ENCODE measurements around the gene ARRDC3. TPM values are rescaled to one million over a fixed set of nuclear protein-coding genes. Genes with fewer than 3 reads are reported as not detected.
A peak's percentile ranks its signal among the peaks of the same experiment; 100 is the strongest.

ARRDC3 gene
- total and polyA plus RNA-seq, 9 of the 15 experiments (the other 6 are each of a cell fraction or from before 2014, with no cell fraction given) = 15.3 to 58.1 (median 39.4) TPM

DNA sequence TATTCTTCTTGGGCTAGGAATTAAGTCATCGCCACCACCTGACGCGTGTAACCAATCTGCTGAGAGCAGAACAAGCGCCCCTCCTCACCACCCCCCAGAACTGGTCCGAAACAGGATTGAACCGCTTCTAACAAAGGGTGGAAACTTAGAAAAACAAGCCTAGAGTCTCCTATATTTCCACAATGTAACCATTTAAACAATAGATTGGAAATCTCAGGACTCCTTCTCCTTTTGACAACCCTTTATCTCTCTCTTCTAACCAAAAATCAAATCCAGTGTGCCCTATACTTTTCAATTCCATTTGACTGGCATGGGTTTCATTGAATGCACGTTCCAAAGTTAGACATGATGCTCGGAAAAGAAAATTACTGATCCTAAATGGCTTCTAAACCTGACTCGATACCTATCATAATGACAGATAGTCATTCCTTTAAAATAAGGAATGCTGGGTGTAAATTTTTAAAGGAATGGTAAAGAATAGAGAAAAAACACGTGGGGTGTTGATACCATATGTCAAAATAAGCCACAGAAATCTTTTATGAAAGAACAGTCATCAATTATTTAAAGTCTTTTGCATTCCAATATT, 1.2 kb downstream of the ARRDC3 start (continued):
- TF ChIP-seq ZNF175 (CRISPR knock-in tag; IDR thresholded peaks at IDR 0.05; ENCODE audit: low read depth) (peak; percentile 23; the same call in 1 of the 2 replicates), SOX6 (IDR thresholded peaks at IDR 0.05) (peak; percentile 66), NFIC (IDR thresholded peaks at IDR 0.05) (0 out of 2 replicates have a peak, but pooled peaks have one; percentile 13), SIN3A (IDR thresholded peaks at IDR 0.05; ENCODE audit: borderline replicate concordance in 2 of 2, control insufficient read depth in 1 of 2, low read depth in 2 of 2, low read length in 2 of 2) (peak in 1 of 2 experiments; percentile 38; a peak in 1 of 4 replicates), ARNT (IDR thresholded peaks at IDR 0.05) (peak in 1 of 2 experiments; percentile 21; a peak in 1 of 4 replicates), TAF7 (tag; IDR thresholded peaks at IDR 0.05) (peak; percentile 52), HDAC1 (IDR thresholded peaks at IDR 0.05) (peak in 1 of 2 experiments; percentile 55; a peak in 2 of 4 replicates), RAD51 (IDR thresholded peaks at IDR 0.05; ENCODE audit: borderline replicate concordance, low read depth) (peak; percentile 87), FOSL1 (tag; conservative IDR thresholded peaks at IDR 0.05) (peak; percentile 41; the same call in 1 of the 2 replicates), BCOR (IDR thresholded peaks at IDR 0.05) (peak; percentile 33; the same call in 1 of the 2 replicates), SPI1 (IDR thresholded peaks at IDR 0.05; ENCODE audit: borderline replicate concordance, low read depth, low read length) (no peak), KLF16 (IDR thresholded peaks at IDR 0.05) (peak; percentile 99), JUND (IDR thresholded peaks at IDR 0.05; ENCODE audit: borderline replicate concordance, low read depth, low read length) (peak; percentile 60; the same call in 1 of the 2 replicates), JUND (tag; IDR thresholded peaks at IDR 0.05; ENCODE audit: borderline replicate concordance, low read depth, low read length) (no peak), ZSCAN29 (IDR thresholded peaks at IDR 0.05) (no peak), NFRKB (IDR thresholded peaks at IDR 0.05; ENCODE audit: low read depth) (peak; percentile 63; the same call in 1 of the 2 replicates)
- TF ChIP-seq, protein P1, sequence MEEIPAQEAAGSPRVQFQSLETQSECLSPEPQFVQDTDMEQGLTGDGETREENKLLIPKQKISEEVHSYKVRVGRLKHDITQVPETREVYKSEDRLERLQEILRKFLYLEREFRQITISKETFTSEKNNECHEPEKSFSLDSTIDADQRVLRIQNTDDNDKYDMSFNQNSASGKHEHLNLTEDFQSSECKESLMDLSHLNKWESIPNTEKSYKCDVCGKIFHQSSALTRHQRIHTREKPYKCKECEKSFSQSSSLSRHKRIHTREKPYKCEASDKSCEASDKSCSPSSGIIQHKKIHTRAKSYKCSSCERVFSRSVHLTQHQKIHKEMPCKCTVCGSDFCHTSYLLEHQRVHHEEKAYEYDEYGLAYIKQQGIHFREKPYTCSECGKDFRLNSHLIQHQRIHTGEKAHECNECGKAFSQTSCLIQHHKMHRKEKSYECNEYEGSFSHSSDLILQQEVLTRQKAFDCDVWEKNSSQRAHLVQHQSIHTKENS (CRISPR knock-in tag; IDR thresholded peaks at IDR 0.05) = 0 out of 2 replicates have a peak, but pooled peaks have one; percentile 13
- TF ChIP-seq, protein P2, sequence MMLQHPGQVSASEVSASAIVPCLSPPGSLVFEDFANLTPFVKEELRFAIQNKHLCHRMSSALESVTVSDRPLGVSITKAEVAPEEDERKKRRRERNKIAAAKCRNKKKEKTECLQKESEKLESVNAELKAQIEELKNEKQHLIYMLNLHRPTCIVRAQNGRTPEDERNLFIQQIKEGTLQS (IDR thresholded peaks at IDR 0.05) = peak; percentile 68
- TF ChIP-seq, protein P2 (CRISPR knock-in tag; conservative IDR thresholded peaks at IDR 0.05) = no peak
- TF ChIP-seq, protein P3, sequence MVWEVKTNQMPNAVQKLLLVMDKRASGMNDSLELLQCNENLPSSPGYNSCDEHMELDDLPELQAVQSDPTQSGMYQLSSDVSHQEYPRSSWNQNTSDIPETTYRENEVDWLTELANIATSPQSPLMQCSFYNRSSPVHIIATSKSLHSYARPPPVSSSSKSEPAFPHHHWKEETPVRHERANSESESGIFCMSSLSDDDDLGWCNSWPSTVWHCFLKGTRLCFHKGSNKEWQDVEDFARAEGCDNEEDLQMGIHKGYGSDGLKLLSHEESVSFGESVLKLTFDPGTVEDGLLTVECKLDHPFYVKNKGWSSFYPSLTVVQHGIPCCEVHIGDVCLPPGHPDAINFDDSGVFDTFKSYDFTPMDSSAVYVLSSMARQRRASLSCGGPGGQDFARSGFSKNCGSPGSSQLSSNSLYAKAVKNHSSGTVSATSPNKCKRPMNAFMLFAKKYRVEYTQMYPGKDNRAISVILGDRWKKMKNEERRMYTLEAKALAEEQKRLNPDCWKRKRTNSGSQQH (CRISPR knock-in tag; IDR thresholded peaks at IDR 0.05) = 0 out of 2 replicates have a peak, but pooled peaks have one; percentile 30
- TF ChIP-seq, protein P4, sequence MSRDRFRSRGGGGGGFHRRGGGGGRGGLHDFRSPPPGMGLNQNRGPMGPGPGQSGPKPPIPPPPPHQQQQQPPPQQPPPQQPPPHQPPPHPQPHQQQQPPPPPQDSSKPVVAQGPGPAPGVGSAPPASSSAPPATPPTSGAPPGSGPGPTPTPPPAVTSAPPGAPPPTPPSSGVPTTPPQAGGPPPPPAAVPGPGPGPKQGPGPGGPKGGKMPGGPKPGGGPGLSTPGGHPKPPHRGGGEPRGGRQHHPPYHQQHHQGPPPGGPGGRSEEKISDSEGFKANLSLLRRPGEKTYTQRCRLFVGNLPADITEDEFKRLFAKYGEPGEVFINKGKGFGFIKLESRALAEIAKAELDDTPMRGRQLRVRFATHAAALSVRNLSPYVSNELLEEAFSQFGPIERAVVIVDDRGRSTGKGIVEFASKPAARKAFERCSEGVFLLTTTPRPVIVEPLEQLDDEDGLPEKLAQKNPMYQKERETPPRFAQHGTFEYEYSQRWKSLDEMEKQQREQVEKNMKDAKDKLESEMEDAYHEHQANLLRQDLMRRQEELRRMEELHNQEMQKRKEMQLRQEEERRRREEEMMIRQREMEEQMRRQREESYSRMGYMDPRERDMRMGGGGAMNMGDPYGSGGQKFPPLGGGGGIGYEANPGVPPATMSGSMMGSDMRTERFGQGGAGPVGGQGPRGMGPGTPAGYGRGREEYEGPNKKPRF (IDR thresholded peaks at IDR 0.05; ENCODE audit: low read depth, low read length) = no peak
- TF ChIP-seq, protein P5, sequence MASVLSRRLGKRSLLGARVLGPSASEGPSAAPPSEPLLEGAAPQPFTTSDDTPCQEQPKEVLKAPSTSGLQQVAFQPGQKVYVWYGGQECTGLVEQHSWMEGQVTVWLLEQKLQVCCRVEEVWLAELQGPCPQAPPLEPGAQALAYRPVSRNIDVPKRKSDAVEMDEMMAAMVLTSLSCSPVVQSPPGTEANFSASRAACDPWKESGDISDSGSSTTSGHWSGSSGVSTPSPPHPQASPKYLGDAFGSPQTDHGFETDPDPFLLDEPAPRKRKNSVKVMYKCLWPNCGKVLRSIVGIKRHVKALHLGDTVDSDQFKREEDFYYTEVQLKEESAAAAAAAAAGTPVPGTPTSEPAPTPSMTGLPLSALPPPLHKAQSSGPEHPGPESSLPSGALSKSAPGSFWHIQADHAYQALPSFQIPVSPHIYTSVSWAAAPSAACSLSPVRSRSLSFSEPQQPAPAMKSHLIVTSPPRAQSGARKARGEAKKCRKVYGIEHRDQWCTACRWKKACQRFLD (CRISPR knock-in tag; IDR thresholded peaks at IDR 0.05) = 0 out of 2 replicates have a peak, but pooled peaks have one; percentile 35
